Right atrium auricular region (tissue), 2 donors: Measurements from ENCODE around the gene MOV10L1. TPM values are rescaled to one million over a fixed set of nuclear protein-coding genes. Genes with fewer than 3 reads are reported as not detected.

Source experiments
- DNase-seq: peaks from one replicate; pipeline ENCODE4 v3.0.0-alpha.2; 2019; ENCODE audit warnings: low spot score
- H3K27ac ChIP-seq, 2 donors: fragments of 200-600 bp; sonication (generic); 1 replicate in 1 of 2; 2 replicates in 1 of 2; pipeline ENCODE4 v1.5.1; 2016 to 2019
- H3K27me3 ChIP-seq, 2 donors: fragments of 200-600 bp; sonication (generic); one replicate each; pipeline versions ENCODE4 v1.5.1 to v1.6.0; 2017 to 2019
- H3K36me3 ChIP-seq: fragments of 200-600 bp; sonication (generic); one replicate; pipeline ENCODE4 v1.5.1; 2016
- H3K4me1 ChIP-seq, 2 donors: fragments of 200-600 bp; sonication (generic); one replicate each; pipeline versions ENCODE4 v1.5.1 to v1.6.0; 2017 to 2019
- H3K4me3 ChIP-seq, 2 donors: fragments of 200-600 bp; sonication (generic); 1 replicate in 1 of 2; 2 replicates in 1 of 2; pipeline ENCODE4 v1.5.1; 2017 to 2019; ENCODE audit warnings: mild to moderate bottlenecking in 1 of 2, moderate library complexity in 1 of 2
- H3K9me3 ChIP-seq, 2 donors: fragments of 200-600 bp; sonication (generic); one replicate each; pipeline ENCODE4 v1.5.1; 2019
- total RNA-seq, 2 donors: library from RNA; depleted of rRNA; stranded (reverse); fragments of >200 nt; gene quantifications; one replicate each; pipeline ENCODE4 v1.1.0, GENCODE V29; 2016
- TF ChIP-seq, protein P1 (sequence below), 2 donors: fragments of 200-600 bp; sonication (generic); IDR thresholded peaks; one replicate each; pipeline ENCODE4 v1.5.1; 2019; ENCODE audit warnings: antibody characterized with exemption in 2 of 2

MOV10L1 gene
- total RNA-seq, 2 donors from 2014 or later, result 0.43 to 1.1 TPM

DNA sequence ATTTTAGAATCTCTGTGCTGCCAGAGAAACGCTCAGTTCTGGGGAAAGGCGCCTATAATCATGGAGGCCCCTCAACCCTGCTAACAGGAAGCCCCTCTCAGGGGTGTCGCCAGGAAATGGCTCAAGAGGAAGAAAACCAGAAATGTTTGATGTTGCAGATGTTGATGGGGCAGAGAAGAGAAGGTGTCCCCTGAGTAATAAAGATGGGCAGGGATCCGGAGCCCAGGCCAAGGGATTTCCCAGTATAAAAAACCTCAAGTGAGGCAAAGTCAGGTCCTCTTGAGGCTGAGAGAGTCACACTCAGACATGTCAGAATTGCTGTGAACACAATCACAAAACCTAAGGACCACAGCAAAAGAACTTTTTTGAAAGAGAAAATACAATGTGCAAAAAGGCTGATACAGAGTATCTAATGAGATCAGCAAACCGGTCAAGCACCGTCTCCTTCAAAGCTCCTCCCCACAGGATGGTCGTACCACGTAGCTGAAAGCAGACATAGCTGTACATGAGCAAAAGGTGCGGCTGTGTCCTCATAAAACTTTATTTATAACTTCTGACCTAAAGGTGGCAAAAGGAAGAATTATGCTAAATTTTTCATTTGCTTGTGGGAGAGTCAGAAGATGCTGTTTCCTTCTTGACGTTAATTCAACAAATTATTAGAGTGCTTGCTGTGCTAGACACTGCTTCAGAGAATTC is 12.2 kb downstream of the MOV10L1 start:
- Histone ChIP-seq H3K4me3 (no peak overlapping the region), H3K4me1 (no peaks in the 10 kb centered on the region), H3K36me3 (no peaks in the 10 kb centered on the region), H3K27ac (no peak overlapping the region), H3K27me3 (no peaks in the 10 kb centered on the region), H3K9me3 (no peaks in the 10 kb centered on the region)
- TF ChIP-seq, protein P1, sequence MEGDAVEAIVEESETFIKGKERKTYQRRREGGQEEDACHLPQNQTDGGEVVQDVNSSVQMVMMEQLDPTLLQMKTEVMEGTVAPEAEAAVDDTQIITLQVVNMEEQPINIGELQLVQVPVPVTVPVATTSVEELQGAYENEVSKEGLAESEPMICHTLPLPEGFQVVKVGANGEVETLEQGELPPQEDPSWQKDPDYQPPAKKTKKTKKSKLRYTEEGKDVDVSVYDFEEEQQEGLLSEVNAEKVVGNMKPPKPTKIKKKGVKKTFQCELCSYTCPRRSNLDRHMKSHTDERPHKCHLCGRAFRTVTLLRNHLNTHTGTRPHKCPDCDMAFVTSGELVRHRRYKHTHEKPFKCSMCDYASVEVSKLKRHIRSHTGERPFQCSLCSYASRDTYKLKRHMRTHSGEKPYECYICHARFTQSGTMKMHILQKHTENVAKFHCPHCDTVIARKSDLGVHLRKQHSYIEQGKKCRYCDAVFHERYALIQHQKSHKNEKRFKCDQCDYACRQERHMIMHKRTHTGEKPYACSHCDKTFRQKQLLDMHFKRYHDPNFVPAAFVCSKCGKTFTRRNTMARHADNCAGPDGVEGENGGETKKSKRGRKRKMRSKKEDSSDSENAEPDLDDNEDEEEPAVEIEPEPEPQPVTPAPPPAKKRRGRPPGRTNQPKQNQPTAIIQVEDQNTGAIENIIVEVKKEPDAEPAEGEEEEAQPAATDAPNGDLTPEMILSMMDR (IDR thresholded peaks at IDR 0.05), result no peak
- no peak for DNase-seq

DNA sequence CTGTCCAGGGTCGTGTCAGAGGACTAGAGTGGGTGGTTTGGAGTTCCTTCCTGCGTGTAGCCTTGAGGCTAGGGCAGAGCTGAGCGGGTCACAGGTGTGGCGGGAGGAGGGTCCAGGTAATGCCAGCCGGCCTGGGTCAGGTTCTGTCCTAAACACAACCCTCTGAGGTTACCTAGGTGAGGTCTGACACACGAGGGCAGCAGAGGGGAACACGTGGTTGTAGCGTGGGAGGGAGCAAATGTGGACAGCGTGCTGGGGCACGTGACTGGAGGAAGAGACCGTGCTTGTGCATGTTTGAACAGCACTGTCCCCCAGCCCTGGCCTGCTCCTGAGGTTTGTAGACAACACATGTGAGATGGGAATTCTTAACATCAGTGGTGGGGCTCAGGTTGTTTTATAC is 13.1 kb downstream of the MOV10L1 start:
- Histone ChIP-seq H3K27me3 (no peaks in the 10 kb centered on the region), H3K4me1 (no peaks in the 10 kb centered on the region), H3K27ac (no peak overlapping the region), H3K36me3 (no peaks in the 10 kb centered on the region), H3K4me3 (no peak overlapping the region), H3K9me3 (no peaks in the 10 kb centered on the region)
- no peak for DNase-seq
- TF ChIP-seq, protein P1 (IDR thresholded peaks at IDR 0.05), result no peak

DNA sequence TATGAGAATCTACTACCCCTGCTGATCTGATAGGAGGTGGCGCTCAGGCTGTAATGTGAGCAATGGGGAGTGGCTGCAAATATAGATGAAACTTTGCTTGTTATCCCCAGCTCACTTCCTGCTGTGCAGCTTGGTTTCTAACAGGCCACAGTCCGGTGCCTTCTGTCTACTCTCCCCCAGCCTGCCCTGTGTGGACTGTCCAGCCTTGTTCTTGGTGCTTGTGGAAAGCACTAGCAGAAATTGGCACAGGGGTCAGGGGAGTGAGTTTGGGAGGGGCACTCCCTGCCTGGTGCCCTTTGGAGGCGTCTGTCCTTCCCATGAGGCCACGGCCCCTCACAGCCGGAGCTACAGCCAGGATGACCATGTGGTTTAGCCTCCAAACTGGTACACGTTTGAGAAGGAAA is 14.3 kb downstream of the MOV10L1 start:
- no peak for DNase-seq
- TF ChIP-seq, protein P1 (IDR thresholded peaks at IDR 0.05), result no peak
- H3K4me1 ChIP-seq, result no peaks in the 10 kb centered on the region
- H3K9me3 ChIP-seq, result no peaks in the 10 kb centered on the region
- H3K27me3 ChIP-seq, result no peaks in the 10 kb centered on the region
- H3K36me3 ChIP-seq, result no peaks in the 10 kb centered on the region
- H3K27ac ChIP-seq, result no peak overlapping the region
- H3K4me3 ChIP-seq, result no peak overlapping the region

DNA sequence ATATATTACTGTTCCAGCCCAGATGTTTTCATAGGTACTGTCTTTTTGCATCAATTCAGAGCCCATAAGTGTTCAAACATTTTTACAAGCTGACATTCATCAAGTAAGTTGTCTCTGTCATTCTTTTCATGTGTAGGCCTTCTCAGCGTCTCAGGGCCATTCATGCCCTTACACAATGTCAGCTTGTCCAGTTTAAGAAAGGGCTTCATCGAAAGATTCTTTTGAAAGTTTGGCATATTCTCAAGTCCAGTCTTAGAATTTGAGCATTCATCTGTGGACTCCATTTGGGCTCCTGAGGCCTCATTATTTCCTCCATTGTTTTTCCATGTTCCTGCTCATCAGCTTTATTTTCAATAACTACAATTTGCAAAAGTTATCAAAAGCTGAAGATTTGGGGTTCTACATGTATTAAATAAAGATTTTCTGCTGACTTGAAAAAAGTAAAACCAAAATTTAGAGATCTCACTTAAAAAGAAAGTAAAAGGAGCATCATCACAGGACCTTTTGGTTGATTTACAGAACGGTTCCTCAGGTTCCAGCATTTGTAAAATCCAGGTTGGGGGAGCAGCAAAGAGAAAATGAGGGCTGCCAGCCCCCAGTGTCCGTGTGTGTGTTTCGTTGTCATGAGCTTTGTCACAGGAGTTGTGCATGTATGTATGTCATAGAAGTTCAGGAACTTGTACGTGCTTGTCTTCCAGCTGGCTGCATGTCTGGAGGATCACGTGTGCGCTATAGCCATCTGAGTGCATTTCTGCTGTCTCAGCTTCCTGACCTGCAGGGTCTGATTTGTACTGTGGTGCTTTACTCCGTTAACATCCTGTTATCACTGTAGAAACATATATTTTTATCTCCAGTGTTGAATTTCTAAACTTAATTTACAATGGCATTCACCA is 15.6 kb downstream of the MOV10L1 start:
- TF ChIP-seq, protein P1 (IDR thresholded peaks at IDR 0.05), result no peak
- no peak for DNase-seq
- Histone ChIP-seq H3K27ac (no peak overlapping the region), H3K27me3 (no peaks in the 10 kb centered on the region), H3K9me3 (no peaks in the 10 kb centered on the region), H3K4me1 (no peaks in the 10 kb centered on the region), H3K4me3 (no peak overlapping the region), H3K36me3 (no peaks in the 10 kb centered on the region)

DNA sequence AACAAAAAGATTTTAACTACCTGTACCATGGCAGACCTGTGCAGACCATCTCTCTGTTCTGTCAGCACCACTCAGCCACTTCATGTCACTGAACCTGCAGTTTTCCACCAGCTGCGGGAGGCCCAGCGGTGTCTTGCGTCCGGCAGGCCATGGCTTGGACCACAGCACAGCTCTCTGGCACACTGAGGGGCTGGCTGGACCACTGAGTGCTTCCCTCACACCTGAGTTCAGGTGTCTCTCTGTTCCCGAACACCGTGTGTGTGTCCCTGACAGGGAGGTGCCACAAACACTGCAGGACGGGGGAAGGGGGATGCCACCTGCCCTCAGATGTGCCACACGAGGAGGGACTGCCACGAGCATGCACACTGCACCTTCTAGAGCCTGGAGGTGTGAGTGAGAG is 17.7 kb downstream of the MOV10L1 start:
- Histone ChIP-seq H3K27me3 (no peaks in the 10 kb centered on the region), H3K27ac (no peak overlapping the region), H3K9me3 (no peaks in the 10 kb centered on the region), H3K4me3 (no peak overlapping the region), H3K4me1 (no peaks in the 10 kb centered on the region), H3K36me3 (no peaks in the 10 kb centered on the region)
- DNase-seq, result no peak
- TF ChIP-seq, protein P1 (IDR thresholded peaks at IDR 0.05), result no peak
